HUES64 (cell line): Measurements from ENCODE around the gene SUSD2.

Experiments used
- H3K27ac ChIP-seq: 2 replicates; pipeline ENCODE4 v1.7.0; 2013; ENCODE audit warnings: low read depth, low read length, inconsistent platforms
- H3K27me3 ChIP-seq: 2 replicates; pipeline ENCODE4 v1.6.1; 2013; ENCODE audit warnings: mild to moderate bottlenecking, low read length; ENCODE audit not compliant: insufficient read depth
- H3K36me3 ChIP-seq: 2 replicates; pipeline ENCODE4 v1.6.1; 2013; ENCODE audit warnings: mild to moderate bottlenecking, low read length; ENCODE audit not compliant: insufficient read depth
- H3K4me1 ChIP-seq: 2 replicates; pipeline ENCODE4 v1.6.1; 2013; ENCODE audit warnings: mild to moderate bottlenecking, low read length, moderate library complexity; ENCODE audit not compliant: insufficient read depth
- H3K4me3 ChIP-seq: 2 replicates; pipeline ENCODE4 v1.5.1; 2013; ENCODE audit warnings: mild to moderate bottlenecking, low read length, moderate library complexity
- H3K9ac ChIP-seq: 2 replicates; pipeline ENCODE4 v1.6.1; 2013; ENCODE audit warnings: mild to moderate bottlenecking, low read depth, low read length
- H3K9me3 ChIP-seq: 2 replicates; pipeline ENCODE4 v1.6.1; 2013; ENCODE audit warnings: low read depth, low read length; ENCODE audit not compliant: insufficient read depth
- WGBS: fragments of 150-250, 120-280 bp; methylation state at CpG from one replicate; pipeline ENCODE4 v1.1.7; 2013; ENCODE audit warnings: missing lambda C conversion rate; 5-methylcytosine and 5-hydroxymethylcytosine counted together

The SUSD2 gene

GRCh38 chr22:24219750-24220149 is 38.5 kb downstream of the SUSD2 start:
- H3K9ac ChIP-seq = no peak overlapping the region
- no peaks in the 10 kb centered on the region for H3K4me1 ChIP-seq
- no peaks in the 10 kb centered on the region for H3K36me3 ChIP-seq
- 0 out of 2 replicates have a peak, but pooled peaks cover 3% of the 10 kb centered on the region for H3K9me3 ChIP-seq
- WGBS = 93% methylated on average over 9 of the region's 9 CpGs
- H3K27ac ChIP-seq = no peak overlapping the region
- H3K27me3 ChIP-seq = no peaks in the 10 kb centered on the region
- no peak overlapping the region for H3K4me3 ChIP-seq

- Histone ChIP-seq H3K27ac (no peak overlapping the region), H3K27me3 (no peaks in the 10 kb centered on the region)
- no CpG with 5 or more reads among the region's 1 CpG for WGBS
Observed at GRCh38 chr22:24224468-24224867, 43.2 kb downstream of the SUSD2 start.

GRCh38 chr22:24225044-24225601 is 43.8 kb downstream of the SUSD2 start:
- Histone ChIP-seq H3K27me3 (no peaks in the 10 kb centered on the region), H3K9ac (no peak overlapping the region)
- 91% methylated on average over 14 of the region's 14 CpGs for WGBS

More at GRCh38 chr22:24224468-24224867, 43.2 kb downstream of the SUSD2 start:
- H3K4me1 ChIP-seq = no peaks in the 10 kb centered on the region
- 0 out of 2 replicates have a peak, but pooled peaks cover 3% of the 10 kb centered on the region for H3K9me3 ChIP-seq
- H3K9ac ChIP-seq = no peak overlapping the region
- no peaks in the 10 kb centered on the region for H3K36me3 ChIP-seq
- H3K4me3 ChIP-seq = no peak overlapping the region

GRCh38 chr22:24225951-24226350 is 44.7 kb downstream of the SUSD2 start:
- Histone ChIP-seq H3K4me3 (no peak overlapping the region), H3K27ac (no peak overlapping the region), H3K9me3 (0 out of 2 replicates have a peak, but pooled peaks cover 3% of the 10 kb centered on the region), H3K9ac (no peak overlapping the region), H3K36me3 (no peaks in the 10 kb centered on the region), H3K27me3 (no peaks in the 10 kb centered on the region), H3K4me1 (0 out of 2 replicates have a peak, but pooled peaks cover 4% of the 10 kb centered on the region)
- 93% methylated on average over 14 of the region's 14 CpGs for WGBS

More at GRCh38 chr22:24225044-24225601, 43.8 kb downstream of the SUSD2 start:
- no peak overlapping the region for H3K4me3 ChIP-seq
- 0 out of 2 replicates have a peak, but pooled peaks cover 3% of the 10 kb centered on the region for H3K9me3 ChIP-seq
- no peak overlapping the region for H3K27ac ChIP-seq
- H3K4me1 ChIP-seq = no peaks in the 10 kb centered on the region
- no peaks in the 10 kb centered on the region for H3K36me3 ChIP-seq

- H3K4me3 ChIP-seq = no peak overlapping the region
- 66% methylated on average over 13 of the region's 18 CpGs for WGBS
- no peak overlapping the region for H3K27ac ChIP-seq
- H3K27me3 ChIP-seq = no peaks in the 10 kb centered on the region
- 0 out of 2 replicates have a peak, but pooled peaks cover 6% of the 10 kb centered on the region for H3K4me1 ChIP-seq
- no peaks in the 10 kb centered on the region for H3K9me3 ChIP-seq
- no peak overlapping the region for H3K9ac ChIP-seq
- no peaks in the 10 kb centered on the region for H3K36me3 ChIP-seq
Observed at GRCh38 chr22:24230911-24231656, 49.8 kb downstream of the SUSD2 start.

- WGBS = 93% methylated on average over 9 of the region's 9 CpGs
- H3K4me3 ChIP-seq = no peak overlapping the region
- H3K36me3 ChIP-seq = no peaks in the 10 kb centered on the region
- 0 out of 2 replicates have a peak, but pooled peaks cover 6% of the 10 kb centered on the region for H3K4me1 ChIP-seq
- no peak overlapping the region for H3K27ac ChIP-seq
- H3K27me3 ChIP-seq = no peaks in the 10 kb centered on the region
- no peaks in the 10 kb centered on the region for H3K9me3 ChIP-seq
- no peak overlapping the region for H3K9ac ChIP-seq
Observed at GRCh38 chr22:24231706-24232105, 50.4 kb downstream of the SUSD2 start.

GRCh38 chr22:24232124-24232523 is 50.8 kb downstream of the SUSD2 start:
- H3K9ac ChIP-seq = no peak overlapping the region
- 0 out of 2 replicates have a peak, but pooled peaks cover 6% of the 10 kb centered on the region for H3K4me1 ChIP-seq
- no peaks in the 10 kb centered on the region for H3K36me3 ChIP-seq
- no peak overlapping the region for H3K27ac ChIP-seq
- no peaks in the 10 kb centered on the region for H3K9me3 ChIP-seq
- WGBS = 96% methylated on average over 6 of the region's 6 CpGs
- no peak overlapping the region for H3K4me3 ChIP-seq
- H3K27me3 ChIP-seq = no peaks in the 10 kb centered on the region

GRCh38 chr22:24232725-24233124 is 51.4 kb downstream of the SUSD2 start:
- Histone ChIP-seq H3K4me3 (no peak overlapping the region), H3K27me3 (no peaks in the 10 kb centered on the region), H3K9me3 (no peaks in the 10 kb centered on the region), H3K36me3 (no peaks in the 10 kb centered on the region), H3K27ac (no peak overlapping the region), H3K9ac (no peak overlapping the region), H3K4me1 (0 out of 2 replicates have a peak, but pooled peaks cover 6% of the 10 kb centered on the region)
- 95% methylated on average over 15 of the region's 15 CpGs for WGBS

GRCh38 chr22:24233235-24233634 is 51.9 kb downstream of the SUSD2 start:
- Histone ChIP-seq H3K27me3 (no peaks in the 10 kb centered on the region), H3K9me3 (no peaks in the 10 kb centered on the region), H3K4me3 (no peak overlapping the region), H3K9ac (no peak overlapping the region), H3K4me1 (0 out of 2 replicates have a peak, but pooled peaks cover 6% of the 10 kb centered on the region), H3K27ac (no peak overlapping the region), H3K36me3 (no peaks in the 10 kb centered on the region)
- WGBS = 92% methylated on average over 13 of the region's 13 CpGs

GRCh38 chr22:24233816-24234215 is 52.5 kb downstream of the SUSD2 start:
- Histone ChIP-seq H3K27me3 (no peaks in the 10 kb centered on the region), H3K4me1 (0 out of 2 replicates have a peak, but pooled peaks cover 6% of the 10 kb centered on the region), H3K9ac (no peak overlapping the region), H3K36me3 (no peaks in the 10 kb centered on the region), H3K9me3 (no peaks in the 10 kb centered on the region), H3K27ac (no peak overlapping the region), H3K4me3 (no peak overlapping the region)
- 96% methylated on average over 14 of the region's 14 CpGs for WGBS

- H3K27ac ChIP-seq = no peak overlapping the region
- no peak overlapping the region for H3K9ac ChIP-seq
- WGBS = 93% methylated on average over 4 of the region's 4 CpGs
- no peaks in the 10 kb centered on the region for H3K9me3 ChIP-seq
- no peak overlapping the region for H3K4me3 ChIP-seq
- 0 out of 2 replicates have a peak, but pooled peaks cover 6% of the 10 kb centered on the region for H3K4me1 ChIP-seq
- H3K27me3 ChIP-seq = no peaks in the 10 kb centered on the region
- no peaks in the 10 kb centered on the region for H3K36me3 ChIP-seq
Observed at GRCh38 chr22:24235315-24235714, 54.0 kb downstream of the SUSD2 start.
